Stimulated activated CD8-positive, alpha-beta memory T cell treated with anti-CD3 and anti-CD28 coated beads, Interleukin-4, amount 100 ng/mL, for 24 hours (primary cell): ENCODE data around the gene WDR33.

Experiments used
- DNase-seq: peaks from one replicate; pipeline ENCODE4 v3.0.0-alpha.2; 2020; ENCODE audit warnings: low read depth

Gene WDR33

GRCh38 chr2:127695491-127696472 is 115.2 kb downstream of the WDR33 start:
- no peak for DNase-seq

- DNase-seq, result no peak
Measured at GRCh38 chr2:127694986-127695385, 116.0 kb downstream of the WDR33 start.

DNA sequence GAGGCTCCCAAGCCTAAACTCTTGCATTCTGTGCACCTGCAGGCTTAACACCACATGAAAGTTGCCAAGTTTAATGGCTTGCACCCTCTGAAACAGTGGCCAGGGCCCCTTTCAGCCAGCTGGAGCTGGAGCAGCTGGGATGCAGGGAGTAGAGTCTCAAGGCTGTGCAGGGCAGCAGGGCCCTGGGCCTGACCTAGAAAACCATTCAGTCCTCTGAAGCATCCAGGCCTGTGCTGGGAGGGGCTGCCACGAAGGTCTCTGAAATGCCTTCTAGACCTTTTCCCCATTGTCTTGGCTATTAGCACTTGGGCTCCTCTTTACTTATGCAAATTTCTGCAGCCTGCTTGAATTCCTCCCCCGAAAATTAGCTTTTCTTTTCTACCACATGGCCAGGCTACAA is 120.3 kb downstream of the WDR33 start:
- DNase-seq, result no peak

- DNase-seq, result no peak
Measured at GRCh38 chr2:127688405-127688804, 122.6 kb downstream of the WDR33 start.

DNA sequence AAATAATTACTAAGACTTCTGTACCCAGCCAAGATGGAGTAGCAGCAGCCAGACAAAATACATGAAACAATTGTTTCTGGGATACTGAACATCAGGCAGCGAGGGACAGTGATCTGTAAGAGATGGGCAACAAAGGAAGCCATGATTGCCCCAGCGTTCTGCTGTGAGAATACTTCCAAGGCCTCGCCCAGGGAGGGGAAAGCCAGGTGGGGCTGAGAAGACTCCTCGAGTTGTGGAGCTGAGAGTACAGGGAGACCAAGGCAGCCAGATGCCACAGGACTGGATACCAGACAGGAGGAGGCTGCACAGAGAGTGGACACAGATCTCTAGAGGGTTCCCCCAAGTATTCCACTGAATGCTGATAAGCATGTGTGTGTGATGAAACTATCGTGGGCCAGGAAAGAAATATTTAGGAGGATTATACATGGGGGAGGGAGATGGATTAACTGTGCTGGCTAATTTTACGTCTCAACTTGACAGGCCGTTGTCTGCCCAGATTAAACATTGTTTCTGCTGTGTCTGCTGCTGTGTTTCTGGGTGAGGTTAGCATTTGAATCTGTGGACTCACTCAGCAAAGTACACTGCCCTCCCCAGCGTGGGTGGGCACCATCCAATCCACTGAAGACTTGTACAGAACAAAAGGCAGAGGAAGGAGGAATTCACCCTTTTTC is 125.4 kb downstream of the WDR33 start:
- no peak for DNase-seq

GRCh38 chr2:127683757-127684156 is 127.2 kb downstream of the WDR33 start:
- no peak for DNase-seq

DNA sequence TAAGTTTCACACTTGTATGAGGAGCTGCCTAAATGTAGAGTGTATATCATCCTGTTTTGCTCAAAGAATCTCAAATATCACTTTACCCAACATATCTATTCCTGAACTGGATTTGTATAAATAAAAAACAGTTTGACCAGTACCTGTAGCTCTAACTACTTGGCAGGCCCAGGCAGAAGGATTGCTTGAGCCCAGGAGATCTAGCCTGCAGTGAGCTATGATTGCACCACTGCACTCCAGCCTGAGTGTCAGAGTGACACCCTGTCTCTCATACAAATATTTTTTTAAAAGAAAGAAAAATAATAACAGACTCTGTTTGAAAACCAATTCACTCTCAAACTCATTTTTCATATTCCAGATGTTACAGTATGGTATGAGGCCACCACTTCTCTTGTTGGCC is 127.9 kb downstream of the WDR33 start:
- no peak for DNase-seq

GRCh38 chr2:127681976-127682857 is 128.8 kb downstream of the WDR33 start:
- DNase-seq, result no peak

GRCh38 chr2:127681288-127681804 is 129.6 kb downstream of the WDR33 start:
- DNase-seq, result no peak

DNA sequence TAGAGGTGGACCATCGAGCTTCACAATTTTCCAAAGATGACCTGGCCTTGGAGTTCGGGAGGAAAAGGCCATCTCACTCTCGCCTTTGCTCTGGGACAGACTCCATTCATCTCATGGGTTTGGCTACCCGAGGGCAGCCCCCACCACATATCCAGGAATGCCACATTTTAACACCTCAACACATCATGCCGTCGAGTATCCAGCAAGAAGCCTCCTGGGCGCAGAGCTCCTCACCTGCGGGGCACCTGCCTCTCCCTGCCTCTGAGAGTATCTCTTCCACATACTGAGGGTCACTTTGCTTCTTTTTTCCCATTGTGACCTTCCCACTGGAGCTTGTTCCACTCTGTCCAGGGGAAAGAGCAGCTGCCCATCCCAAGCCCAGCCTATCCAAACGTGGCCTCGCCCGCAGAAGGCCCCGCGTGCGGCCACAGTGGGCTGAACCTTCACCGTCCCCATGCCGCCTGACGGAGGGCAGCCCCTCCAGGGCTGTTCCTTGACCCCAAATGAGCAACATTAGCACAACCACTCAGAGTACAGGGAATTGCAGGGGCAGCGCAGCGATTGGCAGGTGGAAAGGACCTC is 130.2 kb downstream of the WDR33 start:
- DNase-seq, result no peak

- DNase-seq, result no peak
Measured at GRCh38 chr2:127679680-127680361, 131.2 kb downstream of the WDR33 start.

DNA sequence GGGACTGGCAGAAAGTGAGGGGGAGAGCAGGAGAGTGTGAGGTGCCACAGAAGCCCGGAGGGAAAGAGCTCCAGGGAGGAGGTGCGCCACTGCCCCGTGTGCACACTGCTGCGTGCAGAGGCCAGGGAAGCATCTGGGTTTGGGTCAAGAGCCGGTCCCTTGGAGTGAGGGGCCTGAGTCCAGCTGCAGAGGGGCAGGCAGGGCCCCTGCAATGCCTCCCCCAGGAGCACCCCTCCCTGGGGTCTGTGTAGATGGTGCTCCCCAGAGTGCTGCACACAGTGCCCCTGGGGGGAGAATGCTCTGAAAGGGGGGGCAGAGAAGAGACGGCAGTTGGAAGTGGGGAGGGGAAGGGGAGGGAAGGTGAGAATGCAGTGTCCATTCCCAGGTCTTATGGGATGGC is 132.0 kb downstream of the WDR33 start:
- no peak for DNase-seq

DNA sequence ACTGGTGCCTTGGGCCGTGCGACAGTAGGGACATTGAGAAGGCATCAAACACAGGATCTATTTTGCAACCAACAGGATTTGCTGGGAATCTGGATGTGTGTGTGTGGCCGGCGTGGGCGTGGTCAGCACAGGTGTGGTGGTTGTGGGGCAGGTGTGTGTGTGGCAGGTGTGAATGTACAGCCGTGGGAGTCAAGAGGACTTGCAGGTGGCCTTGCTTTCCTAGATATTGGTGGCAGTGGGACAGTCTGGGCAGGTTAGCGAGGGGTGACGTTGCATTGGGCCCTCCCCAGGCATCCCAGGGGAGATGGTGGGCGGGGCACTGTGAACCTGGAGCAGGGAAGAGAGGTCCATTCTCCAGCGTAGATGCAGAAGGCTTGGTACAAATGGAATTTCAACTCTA is 132.4 kb downstream of the WDR33 start:
- no peak for DNase-seq

DNA sequence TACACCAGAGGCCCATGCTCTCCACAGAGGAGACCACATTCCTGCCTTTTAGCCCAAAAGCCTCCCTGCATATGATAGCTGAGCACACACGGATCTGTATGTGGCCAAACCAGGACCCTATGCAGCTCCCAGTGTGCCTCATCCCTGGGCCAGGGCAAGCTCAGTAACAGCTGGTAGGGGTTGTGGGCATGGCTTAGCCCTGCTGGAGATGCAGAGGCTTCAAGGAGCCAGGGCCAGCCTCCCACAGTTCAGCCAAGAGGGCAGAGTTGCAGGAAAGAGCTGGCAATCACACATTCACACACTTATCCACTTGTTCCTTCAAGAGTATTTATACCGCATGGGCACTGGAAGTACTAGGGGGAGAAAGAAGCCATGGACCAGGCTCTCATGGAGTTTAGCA is 134.1 kb downstream of the WDR33 start:
- DNase-seq, result no peak

GRCh38 chr2:127675331-127676261 is 135.4 kb downstream of the WDR33 start, which contains the start of gene LIMS2:
Gene LIMS2 (minus strand): TSS chr2:127675530. CDS start chr2:127675024, 506 bp downstream.
- no peak for DNase-seq

DNA sequence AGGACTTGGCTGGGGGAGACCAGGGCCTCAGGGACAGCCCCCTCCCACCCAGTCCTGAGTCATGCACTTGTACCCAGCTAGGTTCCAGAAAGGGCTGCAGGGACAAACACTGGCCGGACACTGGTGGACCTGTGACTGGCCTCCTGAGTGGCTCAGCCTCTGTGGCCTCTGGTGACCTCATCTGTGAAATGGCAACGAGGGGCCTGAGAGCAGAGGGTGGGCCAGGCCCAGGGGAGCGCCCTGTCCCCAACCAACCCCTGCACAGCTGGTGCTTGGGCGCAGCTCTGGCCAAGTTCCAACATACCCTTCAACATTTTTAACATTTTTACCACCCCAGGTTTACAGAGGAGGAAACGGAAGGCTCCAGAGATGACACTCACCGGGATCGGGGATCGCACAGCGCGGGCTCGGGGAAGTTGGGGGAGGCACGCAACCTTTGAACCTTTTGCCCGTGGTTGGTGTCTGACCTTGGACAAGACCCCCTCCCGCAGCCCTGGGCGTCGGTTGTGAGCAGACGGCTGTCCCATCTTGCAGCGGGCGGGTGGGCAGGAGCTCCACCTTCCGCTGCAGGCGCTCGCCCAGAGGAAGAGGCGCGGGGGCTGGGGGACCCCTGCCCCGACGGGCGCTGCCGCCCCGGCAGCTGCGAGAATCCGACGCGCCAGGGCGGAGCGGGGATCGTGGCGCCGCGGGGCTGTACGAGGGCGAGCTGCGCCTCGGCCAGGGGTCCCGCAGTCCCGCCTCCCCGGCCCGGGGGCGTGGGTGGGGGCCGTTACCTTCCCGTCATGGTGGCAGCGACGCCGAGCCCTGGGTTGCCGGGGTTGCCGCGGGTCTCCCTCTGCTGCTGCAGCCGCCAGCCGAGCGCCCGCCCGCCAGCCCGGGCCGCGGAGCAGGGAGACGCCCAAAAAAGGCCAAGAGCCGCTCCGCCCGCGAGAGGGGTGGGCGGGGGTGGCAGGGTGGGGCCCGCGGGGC is 136.4 kb downstream of the WDR33 start:
- DNase-seq, result peak; percentile 7

DNA sequence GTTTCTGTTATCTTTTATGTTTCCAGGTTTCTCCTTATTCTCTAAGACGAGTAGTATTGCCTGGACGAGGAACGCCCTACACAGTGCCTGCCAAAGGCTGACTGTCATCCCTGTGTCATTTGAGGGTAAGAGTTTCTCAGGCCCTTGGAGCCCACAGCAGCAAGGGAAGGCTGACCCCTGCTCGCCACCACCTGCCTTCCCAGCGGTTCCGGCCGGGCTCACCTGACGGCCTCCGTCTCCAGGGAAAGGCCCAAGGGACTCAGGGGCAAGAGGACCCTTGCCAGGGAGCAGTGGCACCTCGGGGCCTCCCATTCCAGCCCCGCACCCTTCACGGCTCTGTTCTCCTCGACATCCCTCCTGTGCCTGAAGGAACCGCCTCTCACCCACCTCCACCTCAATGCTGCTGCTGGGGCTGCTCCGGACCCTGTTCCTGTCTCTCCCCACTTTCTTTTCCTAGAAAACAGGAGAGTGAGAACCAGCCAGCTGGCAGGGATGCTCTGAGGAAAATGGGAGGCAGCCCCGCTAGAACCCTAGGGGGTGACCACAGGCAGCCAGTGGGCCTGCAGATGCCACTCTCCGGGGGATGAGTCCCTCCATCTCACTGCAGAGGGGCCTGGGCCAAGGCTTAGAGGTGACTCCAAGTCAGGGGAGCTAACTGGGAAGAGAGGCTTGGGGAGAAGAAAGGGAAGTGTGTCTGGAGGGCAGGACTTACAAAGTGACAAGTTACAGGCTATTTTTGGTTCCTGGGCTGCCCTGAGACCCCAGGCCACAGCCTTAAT is 137.5 kb downstream of the WDR33 start:
- no peak for DNase-seq
